Stimulated activated CD4-positive, alpha-beta T cell treated with anti-CD3 and anti-CD28 coated beads, Interleukin-4, amount 100 ng/mL, for 1 hour (primary cell): ENCODE results near the gene CKMT2.
"Not testable (repeated sequence)": the region's sequence is repeated elsewhere in the genome, so short reads cannot be mapped to it uniquely, and the experiment has no call there.

ENCODE experiments used
- DNase-seq: peaks from one replicate; pipeline ENCODE4 v3.0.0-alpha.2; 2020

CKMT2 gene

GRCh38 chr5:81253875-81254274 lies 20.8 kb downstream of the CKMT2 start:
- no peak for DNase-seq

GRCh38 chr5:81254886-81255559 lies 21.9 kb downstream of the CKMT2 start:
- no peak for DNase-seq

GRCh38 chr5:81256766-81257165 lies 23.6 kb downstream of the CKMT2 start:
- no peak for DNase-seq

GRCh38 chr5:81262796-81263195 lies 29.7 kb downstream of the CKMT2 start:
- DNase-seq, result not testable (repeated sequence)

- no peak for DNase-seq
Observed at GRCh38 chr5:81265101-81265500, 32.0 kb downstream of the CKMT2 start.

- DNase-seq, result no peak
Observed at GRCh38 chr5:81268521-81269196, 35.5 kb downstream of the CKMT2 start.

- no peak for DNase-seq
Observed at GRCh38 chr5:81269751-81270393, 36.8 kb downstream of the CKMT2 start.

- not testable (repeated sequence) for DNase-seq
Observed at GRCh38 chr5:81270394-81271027, 37.4 kb downstream of the CKMT2 start.

GRCh38 chr5:81283976-81284375 lies 50.9 kb downstream of the CKMT2 start:
- DNase-seq, result no peak

- no peak for DNase-seq
Observed at GRCh38 chr5:81286059-81286617, 53.0 kb downstream of the CKMT2 start.

GRCh38 chr5:81288021-81288433 lies 54.9 kb downstream of the CKMT2 start:
- no peak for DNase-seq

GRCh38 chr5:81290146-81290545 lies 57.0 kb downstream of the CKMT2 start:
- DNase-seq, result no peak

- DNase-seq, result no peak
Observed at GRCh38 chr5:81292130-81292529, 59.0 kb downstream of the CKMT2 start.

GRCh38 chr5:81294021-81294420 lies 60.9 kb downstream of the CKMT2 start:
- DNase-seq, result not testable (repeated sequence)

GRCh38 chr5:81297531-81297930 lies 64.4 kb downstream of the CKMT2 start:
- DNase-seq, result no peak

GRCh38 chr5:81300921-81301270 lies 67.8 kb downstream of the CKMT2 start:
- DNase-seq, result no peak

- peak; percentile 92 for DNase-seq
Observed at GRCh38 chr5:81301271-81302015, 68.3 kb downstream of the CKMT2 start, which contains the start of gene ZCCHC9. Gene ZCCHC9, plus strand, starts transcription at chr5:81301587. Its CDS starts 3,171 bp downstream, at chr5:81304758.

- DNase-seq, result no peak
Observed at GRCh38 chr5:81302596-81302995, 69.5 kb downstream of the CKMT2 start.

GRCh38 chr5:81303563-81303962 lies 70.4 kb downstream of the CKMT2 start:
- no peak for DNase-seq

GRCh38 chr5:81305785-81306184 lies 72.7 kb downstream of the CKMT2 start:
- no peak for DNase-seq

GRCh38 chr5:81308836-81309235 lies 75.7 kb downstream of the CKMT2 start:
- DNase-seq, result no peak

- no peak for DNase-seq
Observed at GRCh38 chr5:81310402-81311063, 77.4 kb downstream of the CKMT2 start.
